Measurements from ENCODE around the gene ATP8A2. TPM values are rescaled to one million over a fixed set of nuclear protein-coding genes. Genes with fewer than 3 reads are reported as not detected.

The ATP8A2 gene
- polyA plus RNA-seq, 3 donors: not detected

DNA sequence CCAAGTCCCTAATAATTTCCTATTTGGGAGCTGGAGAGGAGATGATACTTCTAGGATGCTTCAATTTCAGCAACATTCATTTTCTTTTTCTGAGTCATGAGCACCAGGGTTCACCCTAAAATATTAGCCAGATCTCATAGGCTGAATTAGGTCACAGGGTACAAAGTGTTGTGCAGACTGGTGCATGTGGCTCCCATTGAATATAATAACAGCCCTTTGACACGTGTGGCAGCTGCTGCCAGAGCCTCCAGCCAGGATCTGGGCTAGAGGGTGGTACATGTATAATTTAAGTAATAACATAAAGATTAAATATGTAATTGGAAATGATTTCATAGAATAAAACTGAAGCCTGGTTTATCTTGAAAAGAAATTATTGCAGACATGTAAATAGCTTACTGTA lies 244.9 kb downstream of the ATP8A2 start:
- no peak overlapping the region for H3K4me2 ChIP-seq (replicated peaks; ENCODE audit: extremely low read depth, low read length, poor library complexity, severe bottlenecking)
- H3K27me3 ChIP-seq (ENCODE audit: control insufficient read depth in 2 of 2, insufficient read depth in 2 of 2, low read length in 2 of 2): no peaks in the 10 kb centered on the region
- H2AFZ ChIP-seq (ENCODE audit: insufficient read depth, low read depth, low read length, poor library complexity, severe bottlenecking): no peak overlapping the region
- no peaks in the 10 kb centered on the region for H3K36me3 ChIP-seq (replicated peaks in 1 of 2; ENCODE audit: control insufficient read depth in 1 of 2, insufficient read depth in 2 of 2, low read length in 2 of 2)
- H3K27ac ChIP-seq (ENCODE audit: low read depth in 1 of 2, low read length in 2 of 2): no peak overlapping the region
- Mint-ChIP-seq H3K27ac (no peak overlapping the region), H3K9me3 (peaks cover 0 to 11% (median 7%) of the 10 kb centered on the region in 7 donors), H3K36me3 (no peaks in the 10 kb centered on the region), H3K4me3 (no peak overlapping the region), H3K27me3 (ENCODE audit: low read depth in 3 of 3) (peaks cover 0 to 4% (median 0%) of the 10 kb centered on the region in 3 donors), H3K4me1 (no peaks in the 10 kb centered on the region)
- intact Hi-C loops (cut with micrococcal nuclease): no loop called here
- no peak overlapping the region for H3K9ac ChIP-seq (ENCODE audit: insufficient read depth, low read length, poor library complexity, severe bottlenecking)
- H4K20me1 ChIP-seq (ENCODE audit: insufficient read depth, low read length): no peaks in the 10 kb centered on the region
- H3K79me2 ChIP-seq (ENCODE audit: insufficient read depth, low read length): no peaks in the 10 kb centered on the region
- H3K4me3 ChIP-seq (replicated peaks in 1 of 3; ENCODE audit: low read depth in 2 of 3, low read length in 3 of 3): no peak overlapping the region
- no peak for DNase-seq
- TF ChIP-seq, protein P1, sequence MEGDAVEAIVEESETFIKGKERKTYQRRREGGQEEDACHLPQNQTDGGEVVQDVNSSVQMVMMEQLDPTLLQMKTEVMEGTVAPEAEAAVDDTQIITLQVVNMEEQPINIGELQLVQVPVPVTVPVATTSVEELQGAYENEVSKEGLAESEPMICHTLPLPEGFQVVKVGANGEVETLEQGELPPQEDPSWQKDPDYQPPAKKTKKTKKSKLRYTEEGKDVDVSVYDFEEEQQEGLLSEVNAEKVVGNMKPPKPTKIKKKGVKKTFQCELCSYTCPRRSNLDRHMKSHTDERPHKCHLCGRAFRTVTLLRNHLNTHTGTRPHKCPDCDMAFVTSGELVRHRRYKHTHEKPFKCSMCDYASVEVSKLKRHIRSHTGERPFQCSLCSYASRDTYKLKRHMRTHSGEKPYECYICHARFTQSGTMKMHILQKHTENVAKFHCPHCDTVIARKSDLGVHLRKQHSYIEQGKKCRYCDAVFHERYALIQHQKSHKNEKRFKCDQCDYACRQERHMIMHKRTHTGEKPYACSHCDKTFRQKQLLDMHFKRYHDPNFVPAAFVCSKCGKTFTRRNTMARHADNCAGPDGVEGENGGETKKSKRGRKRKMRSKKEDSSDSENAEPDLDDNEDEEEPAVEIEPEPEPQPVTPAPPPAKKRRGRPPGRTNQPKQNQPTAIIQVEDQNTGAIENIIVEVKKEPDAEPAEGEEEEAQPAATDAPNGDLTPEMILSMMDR (IDR thresholded peaks at IDR 0.05): no peak
- peaks cover 0 to 6% of the 10 kb centered on the region in 2 donors for H3K9me3 ChIP-seq (replicated peaks in 1 of 2; ENCODE audit: control insufficient read depth in 1 of 2, insufficient read depth in 1 of 2, low read length in 2 of 2)
- no peaks in the 10 kb centered on the region for H3K4me1 ChIP-seq (ENCODE audit: control insufficient read depth in 1 of 2, insufficient read depth in 2 of 2, low read length in 2 of 2)
- no CpG with 5 or more reads among the region's 1 CpG for WGBS (ENCODE audit: insufficient coverage)

DNA sequence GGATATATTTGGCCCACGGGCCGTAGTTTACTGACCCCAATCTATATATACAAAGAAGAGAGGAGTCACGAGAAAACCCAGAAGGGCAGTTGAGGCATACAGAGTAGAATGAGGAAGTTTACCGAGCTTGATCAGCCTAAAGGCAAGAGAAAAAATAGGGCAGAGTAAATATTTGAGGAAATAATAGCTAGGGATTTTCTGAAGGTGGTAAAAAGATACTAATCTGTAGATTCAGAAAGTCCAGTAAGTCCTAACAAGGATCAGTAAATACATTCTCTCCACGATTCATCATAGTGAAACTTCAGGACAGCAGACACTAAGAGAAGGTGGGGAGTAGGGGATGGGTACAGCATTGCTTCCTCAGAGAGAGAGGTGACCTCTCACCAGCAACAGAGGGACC lies 248.1 kb downstream of the ATP8A2 start:
- intact Hi-C loops (cut with micrococcal nuclease): no loop called here

More for the DNA sequence above, 248.1 kb downstream of the ATP8A2 start:
- Histone ChIP-seq H4K20me1 (ENCODE audit: insufficient read depth, low read length) (no peaks in the 10 kb centered on the region), H3K9me3 (replicated peaks in 1 of 2; ENCODE audit: control insufficient read depth in 1 of 2, insufficient read depth in 1 of 2, low read length in 2 of 2) (peaks cover 0 to 3% of the 10 kb centered on the region in 2 donors), H3K4me3 (replicated peaks in 1 of 3; ENCODE audit: low read depth in 2 of 3, low read length in 3 of 3) (no peak overlapping the region), H3K79me2 (ENCODE audit: insufficient read depth, low read length) (no peaks in the 10 kb centered on the region), H3K27me3 (ENCODE audit: control insufficient read depth in 2 of 2, insufficient read depth in 2 of 2, low read length in 2 of 2) (no peaks in the 10 kb centered on the region), H3K4me2 (replicated peaks; ENCODE audit: extremely low read depth, low read length, poor library complexity, severe bottlenecking) (no peak overlapping the region), H3K9ac (ENCODE audit: insufficient read depth, low read length, poor library complexity, severe bottlenecking) (no peak overlapping the region), H3K36me3 (replicated peaks in 1 of 2; ENCODE audit: control insufficient read depth in 1 of 2, insufficient read depth in 2 of 2, low read length in 2 of 2) (no peaks in the 10 kb centered on the region), H2AFZ (ENCODE audit: insufficient read depth, low read depth, low read length, poor library complexity, severe bottlenecking) (no peak overlapping the region), H3K27ac (ENCODE audit: low read depth in 1 of 2, low read length in 2 of 2) (no peak overlapping the region), H3K4me1 (ENCODE audit: control insufficient read depth in 1 of 2, insufficient read depth in 2 of 2, low read length in 2 of 2) (no peaks in the 10 kb centered on the region)
- Mint-ChIP-seq H3K27me3 (ENCODE audit: low read depth in 3 of 3) (peaks cover 0 to 3% (median 0%) of the 10 kb centered on the region in 3 donors), H3K27ac (no peak overlapping the region), H3K36me3 (no peaks in the 10 kb centered on the region), H3K4me1 (no peaks in the 10 kb centered on the region), H3K4me3 (no peak overlapping the region), H3K9me3 (peaks cover 0 to 7% (median 4%) of the 10 kb centered on the region in 7 donors)
- DNase-seq: no peak
- 83% methylated on average over 1 of the region's 5 CpGs for WGBS (ENCODE audit: insufficient coverage)
- TF ChIP-seq, protein P1 (IDR thresholded peaks at IDR 0.05): no peak

Data from CD14-positive monocyte (primary cell).